ENCODE results near the gene HACD2. TPM values are rescaled to one million over a fixed set of nuclear protein-coding genes. Genes with fewer than 3 reads are reported as not detected.

Gene HACD2
- total and polyA plus RNA-seq, 10 of the 15 experiments (the other 5 are each of a cell fraction or from before 2014, with no cell fraction given) = 9.1 to 30.0 (median 18.8) TPM

DNA sequence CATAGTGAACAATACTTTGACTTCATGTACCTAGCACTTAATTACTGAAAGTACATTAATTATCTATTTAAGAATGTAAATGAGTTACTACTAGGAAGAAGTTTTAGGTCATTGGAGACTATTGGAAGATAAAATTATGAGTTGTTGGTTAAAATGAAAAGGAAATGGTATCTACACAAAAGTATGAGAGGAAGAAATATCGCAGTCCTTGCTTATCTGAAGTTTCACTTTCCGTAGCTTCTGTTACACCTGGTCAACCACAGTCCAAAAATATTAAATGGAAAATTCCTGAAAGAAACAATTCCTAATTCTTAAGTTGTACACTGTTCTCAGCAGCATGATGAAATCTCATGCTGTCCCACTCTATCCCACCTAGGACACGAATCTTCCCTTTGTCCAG lies 57.8 kb downstream of the HACD2 start:
- Histone ChIP-seq H3K4me1 (ENCODE audit: control insufficient read depth, insufficient read depth, low read length) (peaks cover 6% of the 10 kb centered on the region; the same call in 1 of the 2 replicates), H3K36me3 (ENCODE audit: control insufficient read depth in 2 of 2, insufficient read depth in 2 of 2, low read length in 1 of 2) (peaks cover 0 to 2% of the 10 kb centered on the region in 2 experiments; a peak in 3 of 4 replicates), H3K4me2 (ENCODE audit: control insufficient read depth, insufficient read depth) (0 out of 2 replicates have a peak overlapping the region, but pooled peaks have one; percentile 30), H3K9me3 (replicated peaks; ENCODE audit: control insufficient read depth, insufficient read depth, low read length) (no peaks in the 10 kb centered on the region), H3K9ac (ENCODE audit: control insufficient read depth, insufficient read depth, low read length) (no peak overlapping the region), H4K20me1 (ENCODE audit: control insufficient read depth, insufficient read depth) (no peaks in the 10 kb centered on the region), H2AFZ (ENCODE audit: control insufficient read depth, low read depth, low read length) (no peak overlapping the region), H3K79me2 (ENCODE audit: control insufficient read depth, insufficient read depth, low read length) (no peaks in the 10 kb centered on the region), H3K4me3 (no peak overlapping the region), H3K27ac (ENCODE audit: control insufficient read depth, insufficient read depth) (no peak overlapping the region), H3K27me3 (replicated peaks in 1 of 2; ENCODE audit: control insufficient read depth in 2 of 2, insufficient read depth in 2 of 2, low read length in 1 of 2) (no peaks in the 10 kb centered on the region)
- intact Hi-C loops (cut with micrococcal nuclease; ENCODE audit: unreplicated experiment) = no loop called here
- WGBS (ENCODE audit: insufficient coverage, insufficient replicate concordance, low lambda C conversion rate, missing lambda C conversion rate) = 36% methylated on average over 3 of the region's 3 CpGs
- no TSS peak for BruUV-seq (replicated peaks)
- ChIA-PET SMC1A (ENCODE audit: uncharacterized antibody, unreplicated experiment) (interaction anchor here (1.5 to 1.8 kb wide), 2 partner anchors 18 to 27 kb away, joined by 3 to 4 read pairs; no protein-coding TSS in a partner anchor), POLR2A (no interaction called here), CTCF (interaction anchor here (1.2 kb wide), 1 partner anchor 10 kb away, joined by 3 read pairs; no protein-coding TSS in a partner anchor), RAD21 (ENCODE audit: unreplicated experiment) (no interaction called here)
- no peak for ATAC-seq
- no peak for TF ChIP-seq ZZZ3 (IDR thresholded peaks at IDR 0.05; ENCODE audit: control insufficient read depth, insufficient read length, low read depth)
- no peak for TF ChIP-seq NFYB (IDR thresholded peaks at IDR 0.05; ENCODE audit: insufficient read depth, low read depth, low read length)
- TF ChIP-seq TBL1XR1 (IDR thresholded peaks at IDR 0.05; ENCODE audit: low read depth, low read length) = no peak
- no peak for TF ChIP-seq SREBF1 (IDR thresholded peaks at IDR 0.05; ENCODE audit: low read length)
- no peak for TF ChIP-seq EZH2 (IDR thresholded peaks at IDR 0.05; ENCODE audit: borderline replicate concordance, control insufficient read depth, low read depth, low read length)
- no peak for TF ChIP-seq LARP7 (IDR thresholded peaks at IDR 0.05)
- no peak for FAIRE-seq
- no peak for DNase-seq (ENCODE audit: low read depth, low spot score)
- in situ Hi-C loops (cut with MboI) = no loop called here

DNA sequence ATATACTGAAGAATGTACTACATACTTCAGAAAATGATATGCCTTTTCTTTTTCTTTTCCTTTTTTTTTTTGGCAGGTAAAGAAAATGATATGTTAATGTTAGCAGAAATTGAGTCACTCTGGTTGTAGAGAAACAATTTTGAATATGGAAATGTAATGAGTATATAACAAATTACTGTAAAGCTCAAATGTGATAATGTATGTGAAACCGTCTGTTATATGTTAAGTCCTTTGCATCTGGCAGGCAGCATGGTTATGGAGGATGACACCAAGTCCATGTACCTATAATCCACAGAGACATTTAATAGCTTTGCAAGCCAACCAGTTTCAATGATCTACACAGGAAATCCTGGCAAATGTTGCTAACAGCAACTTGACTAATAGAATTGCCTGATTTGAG lies 58.4 kb downstream of the HACD2 start:
- TF ChIP-seq IKZF1 (conservative IDR thresholded peaks at IDR 0.05) = no peak
- no peak for TF ChIP-seq NFYB (IDR thresholded peaks at IDR 0.05; ENCODE audit: insufficient read depth, low read depth, low read length)
- TF ChIP-seq CHD4 (IDR thresholded peaks at IDR 0.05) = no peak
- TF ChIP-seq HCFC1 (IDR thresholded peaks at IDR 0.05; ENCODE audit: low read length) = no peak
- no peak for TF ChIP-seq FOXM1 (IDR thresholded peaks at IDR 0.05; ENCODE audit: low read depth, low read length)
- TF ChIP-seq, protein P1, sequence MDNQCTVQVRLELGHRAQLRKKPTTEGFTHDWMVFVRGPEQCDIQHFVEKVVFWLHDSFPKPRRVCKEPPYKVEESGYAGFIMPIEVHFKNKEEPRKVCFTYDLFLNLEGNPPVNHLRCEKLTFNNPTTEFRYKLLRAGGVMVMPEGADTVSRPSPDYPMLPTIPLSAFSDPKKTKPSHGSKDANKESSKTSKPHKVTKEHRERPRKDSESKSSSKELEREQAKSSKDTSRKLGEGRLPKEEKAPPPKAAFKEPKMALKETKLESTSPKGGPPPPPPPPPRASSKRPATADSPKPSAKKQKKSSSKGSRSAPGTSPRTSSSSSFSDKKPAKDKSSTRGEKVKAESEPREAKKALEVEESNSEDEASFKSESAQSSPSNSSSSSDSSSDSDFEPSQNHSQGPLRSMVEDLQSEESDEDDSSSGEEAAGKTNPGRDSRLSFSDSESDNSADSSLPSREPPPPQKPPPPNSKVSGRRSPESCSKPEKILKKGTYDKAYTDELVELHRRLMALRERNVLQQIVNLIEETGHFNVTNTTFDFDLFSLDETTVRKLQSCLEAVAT (IDR thresholded peaks at IDR 0.05) = no peak
- TF ChIP-seq, protein P2, sequence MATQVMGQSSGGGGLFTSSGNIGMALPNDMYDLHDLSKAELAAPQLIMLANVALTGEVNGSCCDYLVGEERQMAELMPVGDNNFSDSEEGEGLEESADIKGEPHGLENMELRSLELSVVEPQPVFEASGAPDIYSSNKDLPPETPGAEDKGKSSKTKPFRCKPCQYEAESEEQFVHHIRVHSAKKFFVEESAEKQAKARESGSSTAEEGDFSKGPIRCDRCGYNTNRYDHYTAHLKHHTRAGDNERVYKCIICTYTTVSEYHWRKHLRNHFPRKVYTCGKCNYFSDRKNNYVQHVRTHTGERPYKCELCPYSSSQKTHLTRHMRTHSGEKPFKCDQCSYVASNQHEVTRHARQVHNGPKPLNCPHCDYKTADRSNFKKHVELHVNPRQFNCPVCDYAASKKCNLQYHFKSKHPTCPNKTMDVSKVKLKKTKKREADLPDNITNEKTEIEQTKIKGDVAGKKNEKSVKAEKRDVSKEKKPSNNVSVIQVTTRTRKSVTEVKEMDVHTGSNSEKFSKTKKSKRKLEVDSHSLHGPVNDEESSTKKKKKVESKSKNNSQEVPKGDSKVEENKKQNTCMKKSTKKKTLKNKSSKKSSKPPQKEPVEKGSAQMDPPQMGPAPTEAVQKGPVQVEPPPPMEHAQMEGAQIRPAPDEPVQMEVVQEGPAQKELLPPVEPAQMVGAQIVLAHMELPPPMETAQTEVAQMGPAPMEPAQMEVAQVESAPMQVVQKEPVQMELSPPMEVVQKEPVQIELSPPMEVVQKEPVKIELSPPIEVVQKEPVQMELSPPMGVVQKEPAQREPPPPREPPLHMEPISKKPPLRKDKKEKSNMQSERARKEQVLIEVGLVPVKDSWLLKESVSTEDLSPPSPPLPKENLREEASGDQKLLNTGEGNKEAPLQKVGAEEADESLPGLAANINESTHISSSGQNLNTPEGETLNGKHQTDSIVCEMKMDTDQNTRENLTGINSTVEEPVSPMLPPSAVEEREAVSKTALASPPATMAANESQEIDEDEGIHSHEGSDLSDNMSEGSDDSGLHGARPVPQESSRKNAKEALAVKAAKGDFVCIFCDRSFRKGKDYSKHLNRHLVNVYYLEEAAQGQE (IDR thresholded peaks at IDR 0.05; ENCODE audit: low read depth, low read length) = no peak
- in situ Hi-C loops (cut with MboI) (no loop called here), intact Hi-C loops (cut with micrococcal nuclease; ENCODE audit: unreplicated experiment) (no loop called here)
- DNase-seq (ENCODE audit: low read depth, low spot score) (no peak), ATAC-seq (no peak), FAIRE-seq (no peak)
- no TSS peak for BruUV-seq (replicated peaks)
- Histone ChIP-seq H3K36me3 (ENCODE audit: control insufficient read depth in 2 of 2, insufficient read depth in 2 of 2, low read length in 1 of 2) (peaks cover 0 to 2% of the 10 kb centered on the region in 2 experiments; a peak in 3 of 4 replicates), H3K4me2 (ENCODE audit: control insufficient read depth, insufficient read depth) (no peak overlapping the region), H3K27me3 (replicated peaks in 1 of 2; ENCODE audit: control insufficient read depth in 2 of 2, insufficient read depth in 2 of 2, low read length in 1 of 2) (no peaks in the 10 kb centered on the region), H4K20me1 (ENCODE audit: control insufficient read depth, insufficient read depth) (no peaks in the 10 kb centered on the region), H3K27ac (ENCODE audit: control insufficient read depth, insufficient read depth) (no peak overlapping the region), H3K79me2 (ENCODE audit: control insufficient read depth, insufficient read depth, low read length) (no peaks in the 10 kb centered on the region), H3K9me3 (replicated peaks; ENCODE audit: control insufficient read depth, insufficient read depth, low read length) (no peaks in the 10 kb centered on the region), H3K9ac (ENCODE audit: control insufficient read depth, insufficient read depth, low read length) (no peak overlapping the region), H3K4me3 (no peak overlapping the region), H3K4me1 (ENCODE audit: control insufficient read depth, insufficient read depth, low read length) (peaks cover 6% of the 10 kb centered on the region; the same call in 1 of the 2 replicates), H2AFZ (ENCODE audit: control insufficient read depth, low read depth, low read length) (no peak overlapping the region)
- 95% methylated on average over 1 of the region's 1 CpG for WGBS (ENCODE audit: insufficient coverage, insufficient replicate concordance, low lambda C conversion rate, missing lambda C conversion rate)
- ChIA-PET SMC1A (ENCODE audit: uncharacterized antibody, unreplicated experiment) (interaction anchor here (1.5 kb wide), 1 partner anchor 18 kb away, joined by 4 read pairs; no protein-coding TSS in a partner anchor), POLR2A (no interaction called here), CTCF (no interaction called here), RAD21 (ENCODE audit: unreplicated experiment) (no interaction called here)
